Fibroblast of lung (primary cell): ENCODE results near the gene PROK2. TPM values are rescaled to one million over a fixed set of nuclear protein-coding genes. Genes with fewer than 3 reads are reported as not detected.

Experiments used
- DNase-seq, 2 donors: peaks; one replicate each; pipeline versions ENCODE4 v3.0.0 to v3.0.0-alpha.2; 2010; ENCODE audit warnings: low read depth in 2 of 2
- H2AFZ ChIP-seq: 2 replicates; pipeline ENCODE4 v1.5.1; 2012; ENCODE audit warnings: low read length, control low read depth, inconsistent platforms
- H3K27ac ChIP-seq: 2 replicates; pipeline ENCODE4 v1.5.1; 2011; ENCODE audit warnings: low read length, control low read depth; ENCODE audit not compliant: insufficient read depth
- H3K27me3 ChIP-seq: 2 replicates; pipeline ENCODE4 v1.5.1; 2011; ENCODE audit warnings: mild to moderate bottlenecking, low read length; ENCODE audit not compliant: control insufficient read depth, insufficient read depth
- H3K36me3 ChIP-seq: 2 replicates; pipeline ENCODE4 v1.5.1; 2011; ENCODE audit warnings: low read length; ENCODE audit not compliant: control insufficient read depth, insufficient read depth
- H3K4me1 ChIP-seq: 2 replicates; pipeline ENCODE4 v1.5.1; 2011; ENCODE audit warnings: low read length; ENCODE audit not compliant: control insufficient read depth, insufficient read depth; ENCODE audit errors: extremely low read depth
- H3K4me2 ChIP-seq: 2 replicates; pipeline ENCODE4 v1.5.1; 2011; ENCODE audit warnings: low read length, control low read depth; ENCODE audit not compliant: insufficient read depth; ENCODE audit errors: extremely low read depth
- H3K4me3 ChIP-seq, 4 experiments: fragments of 200-600 bp in 1 of 4; sonication (generic) in 1 of 4; replicated peaks in 1 of 4; 2 replicates each; pipeline ENCODE4 v1.5.1; 2011 to 2016; ENCODE audit warnings: low read length in 4 of 4, low read depth in 3 of 4, mild to moderate bottlenecking in 3 of 4, control low read depth in 2 of 4, inconsistent platforms in 1 of 4, mixed read lengths in 1 of 4; ENCODE audit not compliant: insufficient read depth in 1 of 4; ENCODE audit errors: control extremely low read depth in 1 of 4
- H3K79me2 ChIP-seq: 2 replicates; pipeline ENCODE4 v1.5.1; 2012; ENCODE audit warnings: mild to moderate bottlenecking, low read length, inconsistent platforms; ENCODE audit not compliant: control insufficient read depth, insufficient read depth
- H3K9ac ChIP-seq: 2 replicates; pipeline ENCODE4 v1.5.1; 2011; ENCODE audit warnings: mild to moderate bottlenecking, low read length, control low read depth; ENCODE audit not compliant: insufficient read depth
- H3K9me3 ChIP-seq: 2 replicates; pipeline ENCODE4 v1.5.1; 2012; ENCODE audit warnings: low read depth, low read length; ENCODE audit not compliant: control insufficient read depth, insufficient read depth
- H4K20me1 ChIP-seq: 2 replicates; pipeline ENCODE4 v1.5.1; 2011; ENCODE audit warnings: low read length; ENCODE audit not compliant: control insufficient read depth, insufficient read depth; ENCODE audit errors: extremely low read depth
- EZH2 ChIP-seq: IDR thresholded peaks from 2 replicates; pipeline ENCODE4 v1.5.1; 2012; ENCODE audit warnings: low read length, control low read depth, mild to moderate bottlenecking; ENCODE audit errors: missing control alignments
- polyA plus RNA-seq, 2 donors: library from polyadenylated mRNA; depleted of rRNA in 1 of 2; stranded (reverse) in 1 of 2; unstranded in 1 of 2; fragments of >200 nt; gene quantifications; 2 replicates each; pipeline ENCODE4 v1.2.1, GENCODE V29; 2011 to 2012; ENCODE audit warnings: missing spikeins in 1 of 2
- total RNA-seq: library from RNA; depleted of rRNA; stranded (reverse); fragments of >200 nt; gene quantifications from 2 replicates; pipeline ENCODE4 v1.2.1, GENCODE V29; 2014
- TF ChIP-seq, protein P1 (sequence below), 2 donors: IDR thresholded peaks in 1 of 2; conservative IDR thresholded peaks in 1 of 2; 1 replicate in 1 of 2; 2 replicates in 1 of 2; pipeline ENCODE4 v1.5.1; 2011 to 2012; ENCODE audit warnings: low read length in 2 of 2, control low read depth in 1 of 2, inconsistent platforms in 1 of 2, low read depth in 1 of 2, mild to moderate bottlenecking in 1 of 2

PROK2 gene
- total and polyA plus RNA-seq, 2 donors (not counting 1 experiment from before 2014, with no cell fraction given), result not detected

- Histone ChIP-seq H3K4me3 (no peak overlapping the region), H3K79me2 (no peaks in the 10 kb centered on the region), H3K27me3 (no peaks in the 10 kb centered on the region), H2AFZ (no peak overlapping the region), H3K36me3 (no peaks in the 10 kb centered on the region), H4K20me1 (no peaks in the 10 kb centered on the region), H3K4me1 (no peaks in the 10 kb centered on the region), H3K9me3 (no peaks in the 10 kb centered on the region), H3K4me2 (no peak overlapping the region), H3K27ac (no peak overlapping the region), H3K9ac (no peak overlapping the region)
- TF ChIP-seq EZH2, result no peak
- TF ChIP-seq, protein P1, sequence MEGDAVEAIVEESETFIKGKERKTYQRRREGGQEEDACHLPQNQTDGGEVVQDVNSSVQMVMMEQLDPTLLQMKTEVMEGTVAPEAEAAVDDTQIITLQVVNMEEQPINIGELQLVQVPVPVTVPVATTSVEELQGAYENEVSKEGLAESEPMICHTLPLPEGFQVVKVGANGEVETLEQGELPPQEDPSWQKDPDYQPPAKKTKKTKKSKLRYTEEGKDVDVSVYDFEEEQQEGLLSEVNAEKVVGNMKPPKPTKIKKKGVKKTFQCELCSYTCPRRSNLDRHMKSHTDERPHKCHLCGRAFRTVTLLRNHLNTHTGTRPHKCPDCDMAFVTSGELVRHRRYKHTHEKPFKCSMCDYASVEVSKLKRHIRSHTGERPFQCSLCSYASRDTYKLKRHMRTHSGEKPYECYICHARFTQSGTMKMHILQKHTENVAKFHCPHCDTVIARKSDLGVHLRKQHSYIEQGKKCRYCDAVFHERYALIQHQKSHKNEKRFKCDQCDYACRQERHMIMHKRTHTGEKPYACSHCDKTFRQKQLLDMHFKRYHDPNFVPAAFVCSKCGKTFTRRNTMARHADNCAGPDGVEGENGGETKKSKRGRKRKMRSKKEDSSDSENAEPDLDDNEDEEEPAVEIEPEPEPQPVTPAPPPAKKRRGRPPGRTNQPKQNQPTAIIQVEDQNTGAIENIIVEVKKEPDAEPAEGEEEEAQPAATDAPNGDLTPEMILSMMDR (conservative IDR thresholded peaks at IDR 0.05 in 1 of 2, IDR thresholded peaks at IDR 0.05 in 1 of 2; ENCODE audit: low read depth in 1 of 2, low read length in 2 of 2), result no peak
- DNase-seq, result no peak
These were observed 25.1 kb upstream of the PROK2 start for GRCh38 chr3:71810056-71810455.

DNA sequence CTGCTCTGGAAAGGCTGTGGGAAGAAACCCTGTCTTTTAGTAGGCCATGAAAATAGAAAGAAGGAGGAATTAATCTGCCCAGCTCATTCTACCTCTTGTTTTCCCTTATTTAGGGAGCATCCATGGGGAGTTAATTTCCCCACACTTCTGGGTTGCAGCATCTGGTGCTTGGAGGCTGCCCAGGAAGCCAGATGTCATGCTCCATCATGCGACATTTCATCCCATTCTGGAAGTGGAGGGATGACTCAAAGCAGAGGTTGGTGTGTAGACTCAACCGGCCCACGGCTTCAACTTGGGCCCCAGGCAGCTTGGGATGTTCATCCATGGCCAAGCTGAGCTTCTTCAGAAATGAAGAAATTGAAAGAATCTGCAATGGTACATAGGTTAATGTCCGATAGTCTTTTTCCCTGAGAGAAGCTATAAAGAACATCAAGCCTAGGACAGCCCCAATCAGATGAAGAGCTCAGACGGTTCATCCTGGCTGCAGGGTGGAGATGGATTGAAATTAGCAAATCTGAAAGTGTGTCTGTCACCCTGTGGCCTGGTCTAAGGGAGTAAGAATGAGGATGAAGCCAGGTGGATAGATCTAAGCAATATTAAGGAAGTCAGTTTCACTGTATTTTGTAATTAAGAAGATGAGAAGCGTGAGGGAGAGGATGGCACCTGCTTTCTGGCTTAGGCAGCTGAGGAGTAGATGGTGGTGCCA is 24.5 kb upstream of the PROK2 start:
- no peaks in the 10 kb centered on the region for H3K36me3 ChIP-seq

GRCh38 chr3:71806736-71807135 is 21.8 kb upstream of the PROK2 start:
- H3K4me1 ChIP-seq, result no peaks in the 10 kb centered on the region
- DNase-seq, result no peak
- TF ChIP-seq, protein P1 (conservative IDR thresholded peaks at IDR 0.05 in 1 of 2, IDR thresholded peaks at IDR 0.05 in 1 of 2; ENCODE audit: low read depth in 1 of 2, low read length in 2 of 2), result no peak
- TF ChIP-seq EZH2, result no peak
- no peak overlapping the region for H3K27ac ChIP-seq
- H3K36me3 ChIP-seq, result no peaks in the 10 kb centered on the region
- no peak overlapping the region for H3K4me3 ChIP-seq
- H2AFZ ChIP-seq, result no peak overlapping the region
- H3K9ac ChIP-seq, result no peak overlapping the region
- H3K4me2 ChIP-seq, result no peak overlapping the region
- no peaks in the 10 kb centered on the region for H3K27me3 ChIP-seq
- no peaks in the 10 kb centered on the region for H4K20me1 ChIP-seq
- H3K79me2 ChIP-seq, result no peaks in the 10 kb centered on the region
- H3K9me3 ChIP-seq, result no peaks in the 10 kb centered on the region

More for the DNA sequence above, 24.5 kb upstream of the PROK2 start:
- no peak overlapping the region for H2AFZ ChIP-seq
- no peaks in the 10 kb centered on the region for H3K9me3 ChIP-seq
- H3K27me3 ChIP-seq, result no peaks in the 10 kb centered on the region
- no peaks in the 10 kb centered on the region for H3K4me1 ChIP-seq
- no peak overlapping the region for H3K9ac ChIP-seq
- no peaks in the 10 kb centered on the region for H4K20me1 ChIP-seq
- H3K4me2 ChIP-seq, result no peak overlapping the region
- H3K4me3 ChIP-seq, result no peak overlapping the region
- TF ChIP-seq EZH2, result no peak
- TF ChIP-seq, protein P1 (conservative IDR thresholded peaks at IDR 0.05 in 1 of 2, IDR thresholded peaks at IDR 0.05 in 1 of 2; ENCODE audit: low read depth in 1 of 2, low read length in 2 of 2), result no peak
- no peaks in the 10 kb centered on the region for H3K79me2 ChIP-seq
- H3K27ac ChIP-seq, result no peak overlapping the region
- no peak for DNase-seq
